ENCODE results near the gene PHF23. TPM values are rescaled to one million over a fixed set of nuclear protein-coding genes. Genes with fewer than 3 reads are reported as not detected.

The PHF23 gene
- total and polyA plus RNA-seq, 9 of the 15 experiments (the other 6 are each of a cell fraction or from before 2014, with no cell fraction given) = 7.4 to 87.5 (median 33.7) TPM

GRCh38 chr17:7239091-7240027 lies at the start of gene PHF23 (continued):
- TF ChIP-seq RBM17 (IDR thresholded peaks at IDR 0.05; ENCODE audit: borderline replicate concordance, low read depth, low read length) = no peak
- TF ChIP-seq THAP12 (CRISPR knock-in tag; IDR thresholded peaks at IDR 0.05) = no peak
- TF ChIP-seq POLR2B (IDR thresholded peaks at IDR 0.05; ENCODE audit: low read depth, partially characterized antibody) = peak; percentile 63
- TF ChIP-seq ZNF717 (CRISPR knock-in tag; IDR thresholded peaks at IDR 0.05) = no peak
- peak; percentile 59 for TF ChIP-seq EP400 (IDR thresholded peaks at IDR 0.05)
- TF ChIP-seq IRF1 (CRISPR knock-in tag; IDR thresholded peaks at IDR 0.05; ENCODE audit: borderline replicate concordance) = no peak
- peak; percentile 97 for TF ChIP-seq ELF1 (tag; IDR thresholded peaks at IDR 0.05)
- TF ChIP-seq ARHGAP35 (IDR thresholded peaks at IDR 0.05; ENCODE audit: partially characterized antibody) = no peak
- no peak for TF ChIP-seq ZNF592 (IDR thresholded peaks at IDR 0.05)

Measured in K562 (cell line).